ENCODE results near the gene DRD4.

DNA sequence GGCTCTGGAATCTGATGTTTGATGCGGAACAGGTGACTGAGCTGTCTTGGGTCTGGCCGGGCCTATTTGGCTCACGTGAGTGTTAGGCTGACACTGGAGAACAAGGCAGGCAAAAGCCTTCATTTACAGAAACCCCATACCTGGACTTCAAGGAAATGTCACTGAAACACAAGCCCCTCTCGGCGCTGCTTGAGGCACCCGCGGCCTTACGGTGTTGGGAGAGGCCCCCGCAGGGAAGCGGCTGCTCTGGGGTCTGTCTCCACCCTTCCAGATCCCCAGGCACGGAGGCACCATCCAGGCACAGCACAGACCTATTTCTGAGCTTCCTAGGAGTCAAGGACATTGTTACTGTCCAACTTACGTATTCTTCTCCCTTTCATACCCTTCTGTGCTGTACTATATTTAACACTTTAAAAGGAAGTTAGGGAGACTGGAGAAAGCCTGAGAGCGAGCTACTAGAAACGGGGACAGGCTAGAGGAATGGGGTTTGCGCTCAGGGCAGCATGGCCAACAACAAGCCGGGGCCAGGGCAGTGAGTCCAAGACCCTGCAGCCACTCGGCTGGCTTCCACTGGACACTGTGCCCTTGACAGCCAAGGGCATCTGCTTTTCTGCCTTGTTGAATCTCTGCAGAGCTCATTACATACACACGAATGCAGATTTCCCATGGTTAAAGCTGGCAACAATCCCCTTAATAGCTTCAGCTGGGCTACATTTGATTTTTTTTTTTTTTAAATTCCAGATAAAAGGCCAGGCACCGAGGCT is 23.8 kb downstream of the DRD4 start:
- TF ChIP-seq CTCF (IDR thresholded peaks at IDR 0.05) (no peak), EZH2 (IDR thresholded peaks at IDR 0.05; ENCODE audit: borderline replicate concordance, insufficient read depth, low read depth, low read length, poor library complexity, severe bottlenecking) (no peak)

Data from B cell (primary cell).